HK-2 (cell line): ENCODE data around the gene SPRY2.

Experiments used
- DNase-seq: peaks from one replicate; pipeline ENCODE4 v3.0.0-alpha.2; 2018; ENCODE audit not compliant: unreplicated experiment

SPRY2 gene

DNA sequence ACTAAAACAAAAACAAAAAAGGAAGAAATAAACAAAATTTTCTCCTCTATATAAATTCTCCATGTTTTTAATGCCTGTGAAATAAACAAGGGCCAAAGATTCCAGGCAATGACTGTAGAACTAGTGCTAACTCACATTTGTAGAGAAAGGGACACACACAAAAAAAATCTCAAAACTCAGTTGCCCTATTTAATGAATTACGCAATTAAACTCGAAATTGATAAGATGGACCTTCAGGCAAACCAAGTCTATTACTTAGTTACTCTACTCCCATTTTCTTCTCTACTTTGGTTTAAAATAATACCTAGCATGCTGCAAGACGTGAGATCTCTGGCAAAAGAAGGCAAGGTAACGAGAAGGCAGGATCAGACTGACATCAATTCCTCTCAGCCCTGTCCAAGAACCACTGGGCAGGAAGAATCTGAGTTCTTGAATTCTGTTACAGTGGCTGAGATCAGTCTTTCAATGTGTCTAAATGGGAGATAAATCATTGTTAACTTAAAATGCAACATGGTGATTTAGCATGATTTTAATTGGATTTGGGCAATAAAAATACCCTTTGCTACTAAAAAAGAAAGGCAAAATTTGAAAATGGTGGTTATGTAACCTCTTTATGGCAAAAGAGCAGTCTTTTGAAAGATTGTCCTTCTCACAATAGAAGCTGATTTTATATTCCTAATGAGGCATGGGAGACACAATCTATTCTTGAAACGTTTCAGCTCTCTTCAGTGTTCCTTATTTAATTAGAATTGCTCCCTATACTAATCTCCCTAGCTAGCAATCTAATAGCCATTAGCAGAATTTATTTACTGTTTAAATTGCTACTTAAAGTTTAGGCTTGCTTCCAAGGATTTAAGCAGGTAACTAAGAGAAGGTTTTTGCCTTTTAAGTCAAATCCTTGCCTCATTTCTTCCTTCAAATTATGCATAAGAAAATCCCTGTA is 25.9 kb downstream of the SPRY2 start:
- no peak for DNase-seq

DNA sequence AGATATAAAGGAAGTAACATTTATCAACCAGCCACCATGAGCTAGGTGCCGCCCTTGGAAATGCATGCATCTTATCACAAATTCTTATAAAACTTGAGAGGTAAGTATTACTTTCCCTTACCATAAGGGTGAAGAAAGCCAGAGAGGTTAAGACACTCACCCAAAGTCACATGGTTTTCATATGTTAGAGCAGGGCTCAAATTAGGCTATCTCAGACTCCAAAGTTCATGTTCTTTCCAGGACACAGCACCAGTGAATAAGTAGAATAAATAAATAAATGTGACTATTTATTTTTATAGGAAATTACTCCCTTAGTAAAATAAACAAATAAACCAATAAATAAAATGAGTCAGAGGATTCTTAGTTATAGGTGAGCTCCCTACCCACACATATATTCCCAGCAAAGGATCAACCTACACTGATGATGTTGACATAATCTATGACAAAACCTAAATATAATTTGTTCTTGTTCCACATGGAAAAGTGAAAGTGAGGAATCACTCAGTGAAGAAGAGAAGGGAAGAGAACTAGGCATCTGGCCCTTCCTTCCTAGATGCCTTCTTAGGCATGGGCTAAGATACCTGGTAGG is 27.2 kb downstream of the SPRY2 start:
- no peak for DNase-seq

DNA sequence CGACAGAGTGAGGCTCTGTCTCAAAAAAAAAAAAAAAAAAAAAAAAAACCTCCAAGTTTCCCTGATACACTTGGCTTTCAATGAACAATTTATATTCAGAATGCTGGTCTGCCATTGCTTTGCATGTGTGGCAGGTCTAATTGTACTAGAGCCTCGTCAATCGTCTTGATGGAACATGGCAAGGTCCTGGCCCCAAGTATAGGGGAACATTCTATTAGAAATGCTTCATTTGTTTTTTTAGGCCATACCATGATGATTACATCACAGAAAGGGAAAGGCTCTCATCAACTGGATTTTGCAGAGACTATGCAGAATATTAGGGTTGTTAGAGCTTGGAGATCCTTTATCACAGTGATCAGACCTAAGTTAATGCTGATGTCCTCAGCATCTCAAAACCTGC is 28.0 kb downstream of the SPRY2 start:
- DNase-seq = no peak

DNA sequence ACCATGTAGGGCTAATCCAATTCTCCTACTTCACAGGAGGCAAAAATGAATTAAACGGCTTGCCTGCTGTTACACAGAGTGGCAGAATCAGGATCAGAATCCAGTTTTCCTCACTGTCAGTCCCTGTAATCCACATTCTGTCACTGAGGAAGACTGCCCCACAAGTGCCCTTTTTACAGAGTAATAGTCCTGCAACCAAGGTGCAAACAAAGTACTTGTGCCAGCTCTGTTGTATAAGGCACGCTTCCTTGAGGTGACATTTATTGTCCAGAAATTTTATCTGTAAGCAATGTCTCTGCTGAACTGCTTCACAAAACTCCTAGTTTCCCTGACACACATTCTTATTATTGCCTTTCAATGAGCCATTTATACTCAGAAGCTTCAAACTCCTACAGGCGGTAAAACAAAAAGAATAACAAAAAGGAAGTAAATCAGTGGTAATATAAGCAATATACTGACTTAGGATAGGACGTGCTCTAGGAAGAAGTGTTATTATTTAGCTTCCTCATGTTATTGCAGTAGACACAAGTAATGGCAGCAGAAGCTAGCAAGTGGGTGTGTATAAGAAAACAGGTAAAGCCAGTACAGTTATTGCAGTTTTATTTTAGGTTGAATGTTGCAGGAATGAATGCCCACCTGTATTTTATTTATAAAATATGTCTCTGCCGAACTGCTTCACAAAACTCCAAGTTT is 28.8 kb downstream of the SPRY2 start:
- DNase-seq = no peak

GRCh38 chr13:80309926-80310325 is 31.0 kb downstream of the SPRY2 start:
- no peak for DNase-seq

DNA sequence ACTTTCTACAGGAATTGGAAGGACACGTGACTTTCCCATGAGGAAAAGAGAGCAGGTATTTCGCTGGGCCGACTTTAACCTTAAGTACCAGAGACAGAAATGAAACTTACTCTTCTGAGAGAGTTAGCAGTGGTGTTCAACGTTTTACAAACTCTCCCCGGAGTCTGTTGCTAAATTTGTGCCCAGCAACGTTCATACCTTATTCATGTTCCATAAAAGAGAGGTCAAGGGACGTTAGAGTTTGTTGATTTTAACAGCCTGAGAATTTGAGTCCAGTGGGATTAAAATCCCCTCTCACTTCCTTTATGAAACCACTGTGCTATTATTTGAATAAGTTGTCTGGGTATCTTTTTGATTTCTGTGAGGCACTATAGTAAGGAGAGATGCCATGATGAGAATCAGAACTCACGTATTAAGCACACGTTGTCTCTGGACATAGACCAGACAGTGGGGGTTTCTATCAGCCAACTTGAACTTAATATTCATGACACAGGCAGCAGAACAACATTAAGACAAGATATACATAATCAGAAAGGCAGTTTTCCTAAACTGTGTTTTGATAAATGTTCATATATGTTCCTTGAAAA is 33.4 kb downstream of the SPRY2 start:
- no peak for DNase-seq

DNA sequence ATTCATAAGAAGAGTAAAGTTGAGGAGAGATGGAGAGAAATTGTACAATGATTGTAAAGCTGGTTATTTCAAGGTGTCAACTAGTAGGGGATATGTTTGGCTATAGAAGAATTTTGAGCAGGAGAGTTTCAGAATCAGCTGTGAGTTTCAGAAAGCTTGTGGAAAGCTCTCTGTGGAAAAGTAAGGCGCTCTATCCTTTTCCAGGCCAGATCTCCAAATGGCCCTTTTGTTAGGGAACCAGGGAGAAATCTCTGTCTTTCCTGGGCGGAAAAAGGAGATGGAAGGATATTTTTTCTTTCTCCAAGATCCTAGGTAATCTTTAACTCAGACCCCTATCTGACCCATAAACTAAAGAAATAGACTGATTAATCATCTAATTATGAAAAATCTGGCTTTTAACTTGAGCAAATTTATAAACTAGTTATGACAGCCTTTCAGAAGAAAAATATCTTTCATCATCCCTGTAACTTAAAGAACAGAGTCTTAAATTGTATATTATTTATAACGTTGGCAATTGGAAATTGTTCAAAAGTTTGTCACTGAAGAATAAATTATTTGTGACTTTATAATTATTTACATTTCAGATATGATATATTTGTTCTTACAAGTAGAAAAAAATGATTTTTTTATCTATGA is 34.5 kb downstream of the SPRY2 start:
- no peak for DNase-seq

DNA sequence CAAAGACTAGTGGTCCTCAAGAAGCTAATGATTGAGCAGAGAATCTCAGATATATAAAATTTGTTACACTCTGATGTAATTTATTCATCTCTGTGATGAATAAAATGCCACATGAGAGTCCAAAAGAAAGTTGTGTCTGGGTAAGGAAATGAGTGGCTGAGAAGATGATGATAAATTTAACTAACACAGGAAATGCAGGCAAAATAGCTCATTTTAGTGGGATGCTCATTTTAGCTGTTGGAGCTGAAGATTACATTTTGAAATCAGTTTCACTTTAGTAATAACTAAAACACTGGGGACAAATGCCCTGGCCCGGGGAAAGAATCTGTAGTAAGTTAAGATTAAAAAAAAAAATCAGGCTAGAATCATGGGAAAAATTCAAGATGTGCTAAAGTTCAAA is 35.2 kb downstream of the SPRY2 start:
- no peak for DNase-seq

DNA sequence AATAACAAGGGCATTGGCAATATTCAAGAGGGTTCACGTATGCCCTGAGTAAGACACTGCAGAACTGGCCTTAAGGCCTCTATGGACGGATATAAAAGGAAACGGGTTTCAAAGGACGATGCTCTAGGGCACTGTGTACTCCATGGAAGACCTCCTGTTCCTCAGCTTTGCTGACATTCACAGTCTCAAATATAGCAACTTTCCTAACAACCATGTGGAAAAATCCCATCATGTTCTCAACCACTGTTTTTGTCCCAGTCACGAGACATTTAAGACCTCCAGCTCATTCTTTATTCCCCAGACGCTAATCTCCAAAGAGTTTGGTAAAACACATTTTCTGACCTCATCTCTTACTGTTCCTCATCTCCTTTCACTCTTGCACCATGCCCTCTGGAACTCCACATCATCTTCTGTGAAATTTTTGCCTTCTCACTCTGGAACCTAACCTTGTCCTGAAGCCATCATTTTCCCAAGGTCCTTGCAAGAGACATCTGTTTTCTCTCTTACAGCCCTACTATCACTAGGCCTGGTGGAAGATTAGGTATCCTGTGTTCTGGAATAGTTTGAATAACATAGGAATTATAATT is 37.6 kb downstream of the SPRY2 start:
- no peak for DNase-seq

DNA sequence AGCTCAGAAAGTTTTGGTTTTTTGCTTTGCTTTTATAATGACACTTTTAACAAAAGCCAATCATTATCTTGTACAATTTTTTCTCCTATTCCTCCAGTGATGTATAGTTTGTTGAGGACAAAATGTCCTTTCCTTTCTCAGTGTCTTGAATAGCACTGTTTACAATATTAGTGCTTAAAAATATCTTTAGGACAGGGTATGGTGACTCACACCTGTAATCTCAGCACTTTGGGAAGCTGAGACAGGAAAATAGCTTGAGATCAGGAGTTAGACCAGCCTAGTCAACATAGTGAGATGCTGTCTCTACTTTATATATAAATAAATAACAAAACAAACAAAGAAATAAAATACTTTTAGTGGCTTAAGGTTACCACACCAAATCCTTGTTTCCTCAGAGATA is 41.9 kb downstream of the SPRY2 start:
- DNase-seq = no peak

DNA sequence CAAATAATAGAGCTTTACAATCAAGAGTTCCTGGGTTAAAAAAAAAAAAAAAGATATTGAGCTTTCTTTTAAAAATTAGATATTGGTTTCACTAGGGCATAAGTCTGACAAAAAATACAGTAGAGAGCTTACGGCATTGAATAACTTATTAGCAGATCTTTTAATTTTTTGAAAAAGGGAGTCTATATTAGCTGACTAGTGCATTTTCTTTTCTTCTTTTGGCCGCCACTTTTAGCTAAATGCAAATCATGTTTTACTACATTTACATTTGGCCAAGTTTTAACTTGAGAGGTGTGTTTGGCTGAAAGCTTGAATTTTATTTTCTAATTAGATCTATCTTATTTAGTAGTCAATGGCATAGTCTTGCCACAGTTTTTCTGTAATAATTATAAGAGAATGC is 43.4 kb downstream of the SPRY2 start:
- no peak for DNase-seq

GRCh38 chr13:80297094-80297493 is 43.8 kb downstream of the SPRY2 start:
- no peak for DNase-seq

DNA sequence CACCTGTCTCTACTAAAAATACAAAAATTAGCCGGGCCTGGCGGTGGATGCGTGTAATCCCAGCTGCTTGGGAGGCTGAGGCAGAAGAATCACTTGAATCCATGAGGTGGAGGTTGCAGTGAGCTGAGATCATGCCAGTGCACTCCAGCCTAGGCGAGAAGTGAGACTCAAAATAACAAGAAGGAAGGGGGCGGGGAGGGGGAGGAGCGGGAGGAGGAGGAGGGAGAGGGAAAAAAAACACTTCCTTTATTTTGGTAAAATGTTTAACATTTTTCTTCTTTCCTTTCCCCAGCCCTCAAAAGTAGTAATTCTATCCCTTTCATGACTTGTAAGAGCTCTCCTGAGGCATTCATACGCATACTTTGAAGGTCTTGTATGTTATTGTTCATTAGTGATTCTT is 44.3 kb downstream of the SPRY2 start:
- DNase-seq = no peak

GRCh38 chr13:80290591-80290990 is 50.3 kb downstream of the SPRY2 start:
- no peak for DNase-seq
